GM19193 (cell line): ENCODE data around the gene PRB3.

ENCODE experiments used
- POLR2A ChIP-seq: IDR thresholded peaks from 4 replicates; pipeline ENCODE4 v1.6.1; 2011; ENCODE audit not compliant: insufficient read depth, insufficient read length; ENCODE audit errors: extremely low read depth

Gene PRB3

DNA sequence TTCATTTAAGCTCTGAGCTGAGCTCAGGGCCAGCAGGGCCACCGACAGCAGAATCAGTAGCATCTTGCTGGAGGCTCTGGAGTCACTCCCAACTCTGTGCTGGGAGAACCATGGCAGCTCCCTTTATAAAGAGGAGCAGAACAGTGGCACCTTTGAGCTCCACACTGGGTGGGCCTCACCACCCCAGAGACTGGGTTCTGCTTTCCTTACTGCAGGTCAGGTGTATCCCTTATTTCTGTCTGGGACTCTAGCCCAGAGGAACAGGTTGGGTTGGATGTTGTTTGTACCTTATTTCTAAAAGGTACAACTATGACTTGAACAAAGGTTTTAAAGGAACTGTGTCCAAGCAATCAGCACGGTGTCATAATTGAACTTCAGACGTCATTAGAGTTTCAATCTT lies at the start of gene PRB3:
Gene PRB3 (minus strand): TSS at position 101 of the 400 bp plus-strand sequence. CDS start 38 bp downstream, at position 63.
- no peak for TF ChIP-seq POLR2A

GRCh38 chr12:11310336-11310735 lies 40.8 kb upstream of the PRB3 start, which contains the start of gene PRB4:
Gene PRB4, minus strand, starts transcription at chr12:11310436. Its CDS starts 38 bp downstream, at chr12:11310398.
- TF ChIP-seq POLR2A, result no peak

DNA sequence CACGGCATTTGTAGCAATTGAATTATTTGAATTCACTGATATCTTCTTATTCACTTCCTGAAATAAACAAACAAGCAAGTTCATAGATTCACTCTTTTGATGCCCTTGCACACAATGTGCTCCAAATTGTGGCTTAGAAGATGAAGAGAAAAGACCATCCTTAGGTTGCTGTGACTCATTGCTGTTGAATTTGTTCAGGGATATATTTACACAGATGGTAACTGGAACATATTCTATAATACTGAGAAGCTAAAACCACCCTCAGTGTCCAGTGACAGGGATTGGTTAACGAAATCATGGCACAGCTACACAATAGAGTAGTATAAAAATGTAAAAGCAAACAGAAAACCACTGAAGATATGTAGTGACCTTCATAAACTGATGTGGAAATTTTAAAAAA lies 37.6 kb upstream of the PRB3 start:
- no peak for TF ChIP-seq POLR2A

- no peak for TF ChIP-seq POLR2A
Measured at GRCh38 chr12:11273449-11273848, 3.9 kb upstream of the PRB3 start.

GRCh38 chr12:11264501-11264900 lies 5.0 kb downstream of the PRB3 start:
- TF ChIP-seq POLR2A, result no peak

- no peak for TF ChIP-seq POLR2A
Measured at GRCh38 chr12:11246489-11246888, 23.0 kb downstream of the PRB3 start.

- no peak for TF ChIP-seq POLR2A
Measured at GRCh38 chr12:11242656-11243055, 26.9 kb downstream of the PRB3 start.

GRCh38 chr12:11240348-11240930 lies 29.1 kb downstream of the PRB3 start:
- TF ChIP-seq POLR2A, result no peak

DNA sequence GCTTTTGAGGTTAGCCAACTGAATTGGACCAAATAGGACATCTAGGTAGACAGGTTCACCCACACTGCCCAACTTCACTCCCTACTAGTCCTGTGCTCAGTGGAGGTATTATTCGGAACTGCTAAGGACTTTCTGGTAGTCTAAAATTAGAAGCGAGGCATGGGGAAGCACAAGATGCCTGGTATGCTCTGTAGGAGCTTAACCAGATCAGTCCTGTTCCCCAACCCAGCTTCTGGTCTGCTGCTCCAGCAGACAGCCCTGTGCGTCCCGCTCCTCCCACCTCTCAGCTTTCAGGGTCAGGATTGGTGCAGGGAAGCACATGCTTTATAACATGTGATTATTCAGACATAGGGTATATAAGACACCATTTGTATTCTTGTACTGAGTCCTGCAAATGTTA lies 31.2 kb downstream of the PRB3 start:
- no peak for TF ChIP-seq POLR2A

- TF ChIP-seq POLR2A, result no peak
Measured at GRCh38 chr12:11233532-11233931, 36.0 kb downstream of the PRB3 start.

DNA sequence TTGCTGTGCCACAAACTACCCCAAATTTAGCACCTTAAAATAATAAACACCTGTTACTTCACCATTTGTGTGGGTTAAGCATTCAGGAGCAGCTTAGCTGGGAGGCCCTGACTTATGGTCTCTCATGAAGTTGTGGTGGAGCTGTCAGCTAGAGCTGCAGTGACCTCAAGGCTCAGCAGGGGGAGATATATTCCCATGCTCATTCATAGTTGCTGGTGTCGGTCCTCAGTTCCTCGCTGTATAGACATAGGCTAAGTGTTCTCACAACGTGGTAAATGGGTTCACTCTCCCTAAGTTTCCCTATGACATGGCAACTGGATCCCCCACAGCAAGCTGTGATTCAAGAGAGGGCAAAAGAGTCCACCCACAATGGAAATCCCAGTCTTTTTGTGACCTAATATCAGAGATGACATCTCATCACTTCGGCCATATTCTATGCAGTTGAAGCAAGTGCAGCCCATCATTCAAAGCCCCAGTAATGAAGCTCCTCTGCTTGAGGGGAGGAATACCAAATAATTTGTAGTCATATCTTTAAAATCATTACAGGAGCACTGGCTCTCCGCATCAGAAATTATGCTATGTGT lies 41.1 kb downstream of the PRB3 start:
- no peak for TF ChIP-seq POLR2A

- no peak for TF ChIP-seq POLR2A
Measured at GRCh38 chr12:11227373-11227772, 42.1 kb downstream of the PRB3 start.
